ELF-1 (cell line): ENCODE data around the gene SAG.
"Not testable (repeated sequence)": the region's sequence is repeated elsewhere in the genome, so short reads cannot be mapped to it uniquely, and the experiment has no call there.

ENCODE experiments used
- DNase-seq: peaks from one replicate; pipeline ENCODE4 v3.0.0-alpha.2; 2016; ENCODE audit warnings: low read depth, low spot score

SAG gene

GRCh38 chr2:233329489-233330135, 22.0 kb downstream of the SAG start:
- peak; percentile 81 for DNase-seq

GRCh38 chr2:233331536-233331935, 23.9 kb downstream of the SAG start:
- DNase-seq, result no peak

- DNase-seq, result no peak
These were observed 24.5 kb downstream of the SAG start for GRCh38 chr2:233332125-233332524.

GRCh38 chr2:233334915-233335314, 27.3 kb downstream of the SAG start:
- DNase-seq, result no peak

DNA sequence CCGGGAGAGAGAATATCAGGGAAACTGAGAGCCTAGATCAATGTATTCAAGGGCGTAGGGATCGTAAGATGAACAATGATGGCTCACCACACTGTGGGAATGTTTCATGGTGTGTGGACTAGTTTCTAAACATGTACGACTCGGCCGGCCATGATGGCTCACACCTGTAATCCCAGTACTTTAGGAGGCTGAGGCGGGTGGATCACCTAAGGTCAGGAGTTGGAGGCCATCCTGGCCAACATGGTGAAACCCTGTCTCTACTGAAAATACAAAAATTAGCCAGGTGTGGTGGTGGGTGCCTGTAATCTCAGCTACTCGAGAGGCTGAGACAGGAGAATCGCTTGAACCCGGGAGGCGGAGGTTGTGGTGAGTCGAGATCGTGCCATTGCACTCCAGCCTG, 28.5 kb downstream of the SAG start:
- not testable (repeated sequence) for DNase-seq

- DNase-seq, result no peak
These were observed 28.9 kb downstream of the SAG start for GRCh38 chr2:233336541-233336940.

- DNase-seq, result no peak
These were observed 30.4 kb downstream of the SAG start for GRCh38 chr2:233338046-233338445.

DNA sequence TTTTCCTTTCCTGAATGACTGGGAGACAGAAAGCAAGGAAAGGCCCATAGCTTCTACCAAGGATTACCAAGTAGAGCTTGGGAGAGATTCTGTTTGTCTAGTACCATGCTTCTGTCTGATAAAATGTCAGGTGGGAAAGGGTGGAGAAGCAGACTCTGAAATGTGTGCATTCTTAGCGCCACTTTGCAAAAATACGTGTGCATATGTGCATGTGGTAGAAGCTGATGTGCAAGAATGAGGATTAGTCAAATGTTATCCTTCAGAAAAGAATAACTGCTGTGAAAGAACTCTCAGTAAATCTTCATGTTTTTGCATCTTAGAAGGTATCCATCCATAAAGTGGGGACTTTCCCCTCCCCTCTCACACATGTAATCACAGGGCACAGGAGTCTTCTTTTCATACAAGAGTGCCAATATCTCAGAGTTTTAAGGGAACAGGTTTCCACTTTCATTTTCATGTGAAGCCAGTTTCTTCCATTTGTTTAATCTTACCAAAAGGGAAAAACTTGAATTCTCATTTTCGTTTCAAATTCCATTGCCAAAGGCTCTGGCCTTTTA, 31.3 kb downstream of the SAG start:
- DNase-seq, result no peak

DNA sequence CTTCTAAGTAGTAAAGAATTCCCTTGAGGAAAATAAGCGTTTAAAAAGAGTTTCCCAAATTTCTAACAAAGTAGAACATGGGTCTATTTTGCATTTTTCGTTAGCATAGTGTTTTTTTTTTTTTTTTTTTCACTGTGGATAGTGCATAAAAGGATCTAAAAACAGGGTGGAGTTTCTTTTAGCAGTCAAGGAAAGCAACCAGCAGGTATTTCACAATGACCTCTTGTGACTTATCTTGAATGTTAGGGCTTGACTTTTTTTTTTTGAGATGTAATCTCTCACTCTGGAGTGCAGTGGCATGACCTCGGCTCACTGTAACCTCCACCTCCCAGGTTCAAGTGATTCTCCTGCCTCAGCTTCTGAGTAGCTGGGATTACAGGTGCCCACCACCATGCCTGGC, 31.8 kb downstream of the SAG start:
- DNase-seq, result no peak

DNA sequence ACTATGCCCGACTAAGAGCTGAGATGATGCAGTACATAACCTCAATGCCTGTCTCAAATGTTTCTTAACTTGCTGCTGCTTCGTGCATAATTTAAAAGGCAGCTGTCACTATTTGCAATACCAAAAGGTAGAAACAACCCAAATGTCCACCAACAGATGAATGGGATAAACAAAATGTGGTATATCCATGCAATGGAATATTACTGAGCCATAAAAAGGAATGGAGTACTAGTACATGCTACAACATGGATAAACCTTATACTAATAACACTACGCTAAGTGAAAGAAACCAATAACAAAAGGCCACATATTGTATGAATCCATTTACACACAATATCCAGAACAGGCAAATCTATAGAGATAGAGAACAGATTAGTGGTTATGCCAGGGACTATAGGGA, 33.7 kb downstream of the SAG start:
- no peak for DNase-seq

DNA sequence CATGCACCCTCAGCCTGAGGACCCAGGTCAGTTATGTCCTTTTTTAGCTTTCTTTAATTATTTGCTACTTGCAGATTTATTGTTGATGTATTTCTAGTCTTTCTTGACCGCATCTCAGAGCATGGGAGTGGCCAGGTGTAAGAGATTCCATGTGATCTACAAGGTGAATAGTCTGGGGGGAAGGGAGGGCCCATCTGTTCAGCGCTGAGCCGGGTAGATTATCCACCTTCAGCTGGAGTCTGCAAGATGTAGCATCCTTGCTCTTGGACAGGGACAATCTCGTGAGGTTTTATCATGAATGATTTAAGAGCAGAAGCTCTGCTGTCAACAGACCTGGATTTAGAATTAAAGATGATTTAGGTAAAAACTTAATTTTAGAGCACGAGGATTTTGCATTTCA, 34.7 kb downstream of the SAG start:
- DNase-seq, result no peak

DNA sequence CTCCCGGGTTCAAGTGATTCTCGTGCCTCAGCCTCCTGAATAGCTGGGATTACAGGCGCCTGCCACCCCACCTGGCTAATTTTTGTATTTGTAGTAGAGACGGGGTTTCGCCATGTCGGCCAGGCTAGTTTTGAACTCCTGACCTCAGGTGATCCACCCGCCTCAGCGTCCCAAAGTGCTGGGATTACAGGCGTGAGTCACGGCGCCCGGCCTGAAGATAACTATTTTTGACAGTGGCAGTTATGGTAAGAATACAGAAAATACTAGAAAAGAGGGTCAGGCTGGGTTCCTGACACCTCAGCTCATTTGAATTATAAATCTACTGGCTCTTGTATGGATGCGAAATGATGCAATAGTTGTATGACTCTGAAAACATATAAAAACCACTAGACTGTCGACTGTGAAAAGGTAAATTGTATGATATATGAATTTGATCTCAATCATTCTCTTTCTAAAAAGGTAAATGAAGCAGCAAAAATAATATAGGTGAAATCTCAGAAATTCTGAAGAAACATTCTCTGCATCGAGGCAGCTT, 35.6 kb downstream of the SAG start:
- no peak for DNase-seq

DNA sequence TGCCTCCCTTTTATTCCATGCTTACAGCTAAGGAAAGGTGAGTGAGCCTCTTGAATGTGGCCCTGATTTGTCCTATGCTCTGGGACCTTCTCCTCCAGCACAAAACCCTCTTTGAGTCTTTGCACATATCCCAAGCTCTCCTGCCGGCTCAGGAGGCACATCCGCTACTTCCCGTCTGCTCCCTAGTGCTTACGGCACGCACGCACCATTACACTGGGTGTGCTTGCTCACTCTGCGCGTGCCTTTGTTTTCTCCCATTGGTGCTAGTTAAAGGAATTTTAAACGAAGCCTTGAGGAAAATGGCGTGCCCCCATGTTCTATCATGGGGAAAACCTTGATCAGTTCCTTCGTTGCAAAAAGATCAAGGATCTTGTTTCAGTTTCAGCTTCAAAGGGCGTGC, 38.8 kb downstream of the SAG start:
- DNase-seq, result no peak

DNA sequence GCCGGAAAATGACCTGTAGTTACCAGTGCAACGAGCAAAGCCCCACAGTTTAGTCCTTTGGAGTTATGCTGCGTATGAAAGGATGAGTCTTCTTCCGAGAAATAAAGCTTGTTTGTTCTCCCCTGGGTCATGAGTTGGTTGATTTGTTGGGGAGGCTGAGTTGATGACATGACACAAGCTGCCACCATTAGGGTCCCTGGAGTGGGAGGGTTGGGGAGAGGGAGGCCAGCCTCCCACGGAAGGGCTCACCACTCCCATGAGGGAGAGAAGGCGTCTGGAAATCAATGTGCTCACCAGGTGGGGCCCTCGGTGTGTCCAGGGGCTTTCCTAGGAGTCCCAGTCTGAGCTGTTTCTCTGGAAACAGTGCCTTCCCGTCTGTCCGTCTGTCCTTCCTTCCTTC, 39.3 kb downstream of the SAG start:
- DNase-seq, result no peak

DNA sequence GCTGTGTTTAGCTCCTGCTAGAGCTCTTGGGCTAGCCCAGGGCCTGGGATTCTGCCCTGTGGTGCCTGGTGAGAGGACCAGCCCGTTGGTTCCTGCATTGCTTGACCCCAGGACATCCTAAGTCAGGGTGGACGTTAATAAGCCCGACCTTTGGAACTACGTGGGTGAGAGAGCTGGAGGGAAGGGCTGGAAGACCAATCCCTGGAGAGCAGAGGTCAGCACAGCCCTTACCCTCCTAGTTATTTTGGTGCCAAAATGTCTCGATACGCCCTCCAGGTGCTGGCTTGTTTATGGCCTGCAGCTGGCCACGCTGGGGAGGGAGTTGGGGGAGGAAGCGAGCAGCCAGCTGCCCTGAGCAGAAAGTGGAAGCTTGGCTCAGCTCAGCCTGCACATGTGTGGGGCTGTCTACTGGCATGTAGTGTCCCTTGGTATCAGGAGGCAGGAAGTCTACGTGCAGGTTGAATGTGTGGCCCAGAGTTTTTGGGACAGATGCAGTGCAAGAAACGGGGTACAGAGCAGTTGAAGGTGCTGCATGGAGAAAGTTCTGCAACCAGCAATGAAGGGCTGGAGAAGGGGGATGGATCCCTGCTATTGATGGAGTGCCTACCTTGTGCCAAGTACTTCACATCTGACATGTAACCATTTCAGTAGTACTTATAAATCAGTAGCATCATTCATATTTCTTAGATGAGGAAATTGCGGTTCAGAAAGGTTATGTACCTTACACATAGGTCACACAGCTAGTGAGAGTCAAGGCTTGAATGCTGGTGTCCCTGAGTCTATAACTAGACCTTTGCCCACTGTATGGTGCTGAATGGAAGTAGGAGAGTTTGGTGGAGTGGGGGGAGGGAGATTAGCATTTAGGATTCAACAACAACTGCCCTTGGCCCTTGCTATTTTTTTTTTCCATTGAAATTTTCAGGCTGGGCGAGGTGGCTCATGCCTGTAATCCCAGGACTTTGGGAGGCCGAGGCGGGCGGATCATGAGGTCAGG, 41.7 kb downstream of the SAG start:
- no peak for DNase-seq

- peak; percentile 65 for DNase-seq
These were observed 43.1 kb downstream of the SAG start for GRCh38 chr2:233350708-233351107.

GRCh38 chr2:233351423-233351822, 43.8 kb downstream of the SAG start:
- DNase-seq, result no peak

DNA sequence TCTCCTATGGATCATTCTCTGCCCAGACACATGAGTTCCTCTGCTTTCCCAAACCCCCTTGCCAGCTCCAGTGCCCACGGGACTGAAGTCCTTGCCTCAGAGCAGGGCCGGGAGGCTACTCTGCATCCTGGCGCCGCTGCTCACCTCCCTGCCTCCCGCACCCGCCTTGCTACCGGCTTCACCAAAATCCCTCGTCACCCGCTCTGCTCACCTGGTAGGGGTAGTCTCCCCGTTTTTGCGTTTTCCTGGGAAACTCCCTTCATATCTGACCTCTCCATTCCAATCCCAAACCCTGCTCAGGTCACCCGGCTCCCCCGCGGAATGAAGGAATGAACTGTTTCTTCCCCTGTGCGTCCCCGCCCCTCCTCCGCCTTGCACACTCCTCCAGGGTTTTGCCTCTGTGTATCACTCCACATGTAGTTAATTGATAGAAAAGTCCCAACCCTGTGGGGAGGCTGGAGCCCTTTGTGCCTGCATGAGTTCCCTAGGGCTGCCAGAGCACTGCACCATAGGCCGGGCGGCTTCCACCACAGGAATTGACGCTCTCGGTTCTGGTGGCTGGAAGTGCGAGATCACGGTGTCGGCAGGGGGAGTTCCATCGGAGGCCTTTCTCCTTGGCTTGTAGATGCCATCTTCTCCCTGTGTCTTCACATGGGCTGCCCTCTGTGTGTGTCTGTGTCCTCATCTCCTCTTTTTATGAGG, 44.7 kb downstream of the SAG start:
- DNase-seq, result no peak

DNA sequence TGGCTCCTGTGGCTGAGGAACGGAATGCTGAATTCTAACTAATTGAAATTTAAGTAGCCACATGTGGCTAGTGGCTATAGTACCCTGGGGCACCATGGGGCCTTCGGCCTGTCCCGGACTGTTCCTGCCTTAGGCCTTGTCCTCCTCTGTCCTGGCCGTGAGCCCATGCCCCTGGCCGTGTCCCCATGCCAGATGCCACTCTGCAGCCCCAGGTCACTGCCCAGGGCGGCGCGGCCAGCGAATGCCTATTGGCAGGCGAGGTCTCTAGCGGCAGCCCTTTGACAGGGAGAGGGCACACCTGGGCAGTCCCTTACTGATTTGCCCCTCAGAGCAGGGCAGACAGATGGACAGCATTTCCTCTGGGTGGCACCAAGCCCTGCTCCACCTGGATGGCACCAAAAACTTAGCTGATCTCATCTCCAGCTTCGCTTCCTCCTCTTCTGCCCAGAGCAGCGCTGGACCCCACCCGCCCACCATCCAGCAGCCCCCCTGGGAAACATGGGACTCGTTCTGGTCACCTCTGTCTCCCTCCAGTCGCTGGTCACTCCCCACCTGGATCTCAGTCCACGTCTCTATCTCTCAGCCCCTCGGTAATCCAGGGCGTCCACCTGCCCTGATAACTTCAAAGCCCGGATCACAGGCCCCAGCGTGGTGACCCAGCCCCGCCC, 45.6 kb downstream of the SAG start:
- no peak for DNase-seq

DNA sequence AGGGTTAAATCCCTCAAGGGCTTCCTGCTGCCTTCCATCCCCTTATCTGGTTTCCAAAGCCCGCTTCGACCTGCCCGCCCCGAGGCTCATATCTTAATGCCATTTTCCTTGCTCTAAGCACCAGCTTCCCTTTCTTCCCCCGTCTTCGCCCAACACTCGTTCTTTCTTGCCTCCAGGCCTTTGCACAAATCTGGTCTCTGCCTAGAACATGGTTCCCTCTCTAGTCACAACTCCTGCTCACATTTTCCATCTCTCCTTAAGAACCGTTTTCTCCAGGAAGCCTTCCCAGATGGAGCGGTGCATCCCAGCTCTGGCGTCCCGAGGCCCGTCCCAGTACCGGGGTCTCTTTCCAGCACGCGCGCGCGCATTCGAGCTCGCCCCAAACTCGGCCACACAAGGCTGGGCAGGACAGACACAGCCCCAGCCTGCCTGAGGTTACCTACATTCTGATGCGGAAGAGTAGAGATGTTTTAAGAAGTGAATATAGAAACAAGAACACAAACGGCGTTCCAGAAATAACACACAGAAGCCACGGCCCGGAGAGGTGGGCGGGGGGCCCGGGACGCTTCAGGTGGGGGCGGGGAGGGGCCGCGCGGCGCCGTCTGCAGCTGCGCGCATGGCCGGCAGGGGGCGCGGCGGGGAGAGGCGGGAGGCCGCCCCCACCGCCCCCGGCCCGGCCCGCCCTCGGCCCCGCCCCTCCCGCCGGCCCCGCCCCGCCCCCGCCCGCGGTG, 46.3 kb downstream of the SAG start, which contains the start of gene DGKD:
TSS of gene DGKD (plus strand) at position 726 of the 731 bp plus-strand sequence. CDS start 25 bp downstream, outside the sequence.
- peak; percentile 90 for DNase-seq
